Calu3 (cell line): ENCODE data around the gene AMBRA1. TPM values are rescaled to one million over a fixed set of nuclear protein-coding genes. Genes with fewer than 3 reads are reported as not detected.

Source experiments
- BruUV-seq: library from RNA; stranded (reverse); fragments of 400-500 nt; replicated peaks from 2 replicates; lab custom pipeline; 2021; lab: Mats Ljungman, UMichigan
- CTCF ChIA-PET: fragments of 300-600 bp; sonication (Branson Sonifier 250); formaldehyde crosslinking; loops from one replicate; lab custom pipeline; 2022; ENCODE audit warnings: antibody characterized with exemption; lab: Charles Lee
- DNase-seq: peaks from one replicate; pipeline ENCODE4 v3.0.0; 2022
- H3K27ac Mint-ChIP-seq: one replicate; pipeline ENCODE4 v1.8.0; 2022; ENCODE audit warnings: mixed read lengths; ENCODE audit not compliant: unreplicated experiment
- H3K27me3 Mint-ChIP-seq: one replicate; pipeline ENCODE4 v1.8.0; 2022; ENCODE audit warnings: mixed read lengths; ENCODE audit not compliant: unreplicated experiment
- H3K36me3 Mint-ChIP-seq: one replicate; pipeline ENCODE4 v1.8.0; 2022; ENCODE audit warnings: mild to moderate bottlenecking, moderate library complexity, mixed read lengths; ENCODE audit not compliant: insufficient read depth, unreplicated experiment
- H3K4me1 Mint-ChIP-seq: one replicate; pipeline ENCODE4 v1.8.0; 2022; ENCODE audit warnings: mild to moderate bottlenecking, low read depth, mixed read lengths; ENCODE audit not compliant: unreplicated experiment
- H3K4me3 Mint-ChIP-seq: one replicate; pipeline ENCODE4 v1.8.0; 2022; ENCODE audit warnings: mild to moderate bottlenecking, low read depth, moderate library complexity, mixed read lengths; ENCODE audit not compliant: unreplicated experiment
- H3K9me3 Mint-ChIP-seq: one replicate; pipeline ENCODE4 v1.8.0; 2022; ENCODE audit warnings: low read depth, mixed read lengths; ENCODE audit not compliant: unreplicated experiment
- intact Hi-C: fragments of 100-400 bp; cut with micrococcal nuclease; formaldehyde crosslinking; loops from one replicate; pipeline ENCODE4 v1.10.0; 2022; ENCODE audit not compliant: unreplicated experiment
- total RNA-seq: library from RNA; stranded (reverse); gene quantifications from 2 replicates; pipeline ENCODE4 v1.2.3, GENCODE V29; 2022
- TF ChIP-seq, protein P1 (sequence below): fragments of 200-600 bp; IDR thresholded peaks from one replicate; pipeline ENCODE4 v1.8.0; 2022; ENCODE audit warnings: antibody characterized with exemption; ENCODE audit not compliant: unreplicated experiment

AMBRA1 gene
- total RNA-seq, 1 experiment from 2014 or later = 35.0 TPM

DNA sequence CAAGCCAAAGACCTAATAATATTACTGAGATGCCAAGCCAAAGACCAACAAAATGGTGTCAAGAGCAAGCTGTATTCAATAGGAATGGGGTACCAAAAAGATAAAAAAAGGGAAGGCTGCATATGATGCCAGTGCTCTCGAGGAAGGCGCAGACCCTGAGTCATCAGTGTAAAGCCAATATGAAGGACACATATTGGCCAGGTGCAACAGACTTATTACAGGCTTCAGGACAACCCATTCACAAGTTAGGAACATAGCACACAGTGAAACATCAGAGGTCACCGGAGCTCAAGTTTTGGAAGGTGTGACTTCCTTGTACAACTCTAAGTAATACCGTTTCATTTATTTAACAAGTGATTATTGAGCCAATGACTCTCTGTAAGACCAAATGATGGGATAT, 58.1 kb downstream of the AMBRA1 start:
- CTCF ChIA-PET = interaction anchor here (1.0 kb wide), 1 partner anchor 12 kb away, joined by 3 read pairs; no protein-coding TSS in a partner anchor
- intact Hi-C loops = loop anchor here (5.0 to 10.0 kb wide), 3 partner anchors 43 to 291 kb away; no protein-coding TSS in a partner anchor
- TF ChIP-seq, protein P1, sequence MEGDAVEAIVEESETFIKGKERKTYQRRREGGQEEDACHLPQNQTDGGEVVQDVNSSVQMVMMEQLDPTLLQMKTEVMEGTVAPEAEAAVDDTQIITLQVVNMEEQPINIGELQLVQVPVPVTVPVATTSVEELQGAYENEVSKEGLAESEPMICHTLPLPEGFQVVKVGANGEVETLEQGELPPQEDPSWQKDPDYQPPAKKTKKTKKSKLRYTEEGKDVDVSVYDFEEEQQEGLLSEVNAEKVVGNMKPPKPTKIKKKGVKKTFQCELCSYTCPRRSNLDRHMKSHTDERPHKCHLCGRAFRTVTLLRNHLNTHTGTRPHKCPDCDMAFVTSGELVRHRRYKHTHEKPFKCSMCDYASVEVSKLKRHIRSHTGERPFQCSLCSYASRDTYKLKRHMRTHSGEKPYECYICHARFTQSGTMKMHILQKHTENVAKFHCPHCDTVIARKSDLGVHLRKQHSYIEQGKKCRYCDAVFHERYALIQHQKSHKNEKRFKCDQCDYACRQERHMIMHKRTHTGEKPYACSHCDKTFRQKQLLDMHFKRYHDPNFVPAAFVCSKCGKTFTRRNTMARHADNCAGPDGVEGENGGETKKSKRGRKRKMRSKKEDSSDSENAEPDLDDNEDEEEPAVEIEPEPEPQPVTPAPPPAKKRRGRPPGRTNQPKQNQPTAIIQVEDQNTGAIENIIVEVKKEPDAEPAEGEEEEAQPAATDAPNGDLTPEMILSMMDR = no peak

DNA sequence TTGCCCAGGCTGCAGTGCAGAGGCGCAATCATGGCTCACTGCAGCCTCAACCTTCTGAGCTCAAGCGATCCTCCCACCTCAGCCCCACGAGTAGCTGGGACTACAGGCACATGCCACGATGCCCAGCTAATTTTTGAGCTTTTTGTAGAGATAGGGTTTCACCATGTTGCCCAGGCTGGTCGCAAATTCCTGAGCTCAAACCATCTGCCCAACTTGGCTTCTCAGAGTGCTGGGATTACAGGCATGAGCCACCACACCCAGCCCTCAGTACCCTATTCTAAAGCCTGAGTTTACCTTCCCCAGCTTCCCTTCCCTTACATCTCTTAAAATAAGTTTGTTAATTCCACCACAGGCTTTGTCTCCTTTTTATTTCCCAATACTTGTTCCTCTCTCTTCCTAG, 59.1 kb downstream of the AMBRA1 start:
- H3K4me1 Mint-ChIP-seq = peaks cover 13% of the 10 kb centered on the region
- H3K36me3 Mint-ChIP-seq = no peaks in the 10 kb centered on the region
- H3K27me3 Mint-ChIP-seq = no peaks in the 10 kb centered on the region
- no peak overlapping the region for H3K4me3 Mint-ChIP-seq
- TF ChIP-seq, protein P1 = no peak
- no peak overlapping the region for H3K27ac Mint-ChIP-seq
- no peaks in the 10 kb centered on the region for H3K9me3 Mint-ChIP-seq
- CTCF ChIA-PET = interaction anchor here (1.0 kb wide), 1 partner anchor 45 kb away, joined by 3 read pairs; no protein-coding TSS in a partner anchor
- DNase-seq = no peak
- no TSS peak for BruUV-seq
- intact Hi-C loops = loop anchor here (5.0 to 10.0 kb wide), 3 partner anchors 42 to 290 kb away; no protein-coding TSS in a partner anchor

More for the DNA sequence above, 58.1 kb downstream of the AMBRA1 start:
- Mint-ChIP-seq H3K4me1 (peaks cover 13% of the 10 kb centered on the region), H3K9me3 (no peaks in the 10 kb centered on the region), H3K4me3 (no peak overlapping the region), H3K36me3 (peaks cover 3% of the 10 kb centered on the region), H3K27ac (no peak overlapping the region), H3K27me3 (no peaks in the 10 kb centered on the region)
- DNase-seq = no peak
- BruUV-seq = no TSS peak

DNA sequence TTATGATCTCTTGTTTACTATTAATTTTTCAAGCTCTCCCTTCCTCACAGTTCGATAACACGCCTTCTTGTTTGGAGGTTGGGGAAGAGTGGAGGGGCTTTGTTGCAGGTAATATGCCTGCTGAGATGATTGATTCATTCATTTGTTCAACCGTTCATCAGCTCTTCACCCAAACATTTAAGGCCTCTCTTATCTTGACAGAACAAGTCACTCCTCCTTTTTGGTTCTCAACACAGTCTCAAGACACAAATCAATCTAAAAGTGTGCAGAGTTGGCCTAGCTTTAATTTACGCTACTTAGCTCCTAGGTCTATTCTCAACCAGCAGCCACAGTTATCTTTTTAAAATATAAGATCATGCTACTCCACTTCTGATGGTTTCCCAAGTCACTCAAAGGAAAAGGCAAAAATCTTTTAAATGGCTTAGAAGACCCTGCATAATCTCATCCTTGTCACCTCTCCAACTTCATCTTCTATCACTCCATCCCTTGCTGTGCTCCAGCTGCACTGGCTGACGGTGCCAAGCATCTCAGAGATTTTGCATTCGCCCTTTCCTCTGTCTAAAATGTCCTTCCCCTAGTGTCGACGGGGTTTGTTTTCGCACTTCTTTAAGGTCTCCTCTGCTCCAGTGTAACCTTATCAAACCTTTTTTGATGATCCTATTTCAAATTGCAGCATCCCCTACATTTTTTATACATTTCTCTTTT, 60.3 kb downstream of the AMBRA1 start:
- Mint-ChIP-seq H3K4me1 (peaks cover 13% of the 10 kb centered on the region), H3K4me3 (no peak overlapping the region), H3K36me3 (no peaks in the 10 kb centered on the region), H3K9me3 (no peaks in the 10 kb centered on the region), H3K27me3 (no peaks in the 10 kb centered on the region), H3K27ac (no peak overlapping the region)
- CTCF ChIA-PET = interaction anchor here (0.6 to 1.0 kb wide), 2 partner anchors 35 to 43 kb away, joined by 3 read pairs; no protein-coding TSS in a partner anchor
- intact Hi-C loops = loop anchor here (10.0 kb wide), 1 partner anchor 289 kb away; no protein-coding TSS in a partner anchor
- TF ChIP-seq, protein P1 = no peak
- no peak for DNase-seq
- no TSS peak for BruUV-seq

DNA sequence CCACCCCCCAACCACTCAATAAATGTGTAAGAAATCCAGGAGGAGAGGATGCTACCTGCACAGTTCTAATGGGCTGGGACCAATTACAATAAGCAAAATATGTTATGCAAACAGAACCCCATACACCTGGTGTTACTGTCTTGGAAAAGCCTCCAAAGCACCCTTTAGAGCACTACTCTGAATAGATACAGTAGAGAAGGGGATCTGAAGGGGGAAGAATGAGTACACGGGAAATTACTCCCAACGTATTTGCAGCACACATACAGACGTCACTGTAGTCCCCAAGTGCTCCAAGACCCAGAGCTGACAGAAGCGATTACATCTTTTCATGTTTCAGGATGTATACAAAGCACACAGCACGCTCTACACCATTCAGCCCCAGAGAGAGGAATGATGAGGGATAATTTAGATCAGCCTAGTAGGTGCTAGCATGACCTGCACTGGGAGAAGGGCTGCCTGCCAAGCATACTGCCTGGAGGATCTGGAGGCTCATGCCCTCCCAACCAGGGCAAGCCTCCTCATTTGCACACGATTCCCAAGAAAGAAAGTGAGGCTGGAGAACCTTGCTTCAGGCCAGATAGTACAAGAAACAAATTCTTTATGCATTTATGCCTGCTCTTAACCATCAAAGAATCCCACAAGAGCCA, 63.8 kb downstream of the AMBRA1 start:
- Mint-ChIP-seq H3K4me1 (peaks cover 5% of the 10 kb centered on the region), H3K27ac (no peak overlapping the region), H3K4me3 (no peak overlapping the region), H3K9me3 (no peaks in the 10 kb centered on the region), H3K27me3 (no peaks in the 10 kb centered on the region), H3K36me3 (no peaks in the 10 kb centered on the region)
- TF ChIP-seq, protein P1 = no peak
- CTCF ChIA-PET = interaction anchor here (0.6 to 1.3 kb wide), 9 partner anchors 11 to 287 kb away, joined by 3 to 12 read pairs (median 3); partner anchors contain the start of gene CHRM4
- no peak for DNase-seq
- no TSS peak for BruUV-seq
- intact Hi-C loops = loop anchor here (10.0 kb wide), 1 partner anchor 285 kb away; no protein-coding TSS in a partner anchor
